GM20000 (cell line): ENCODE results near the gene COPZ2.

Source experiments
- DNase-seq: peaks from one replicate; pipeline ENCODE4 v3.0.0; 2012; ENCODE audit warnings: low spot score
- TF ChIP-seq, protein P1 (sequence below): IDR thresholded peaks from 2 replicates; pipeline ENCODE4 v1.5.1; 2012; ENCODE audit warnings: mild to moderate bottlenecking, control low read depth; ENCODE audit errors: extremely low read depth, missing control alignments

COPZ2 gene

GRCh38 chr17:47986520-47986919 lies 51.1 kb downstream of the COPZ2 start:
- DNase-seq, result no peak
- TF ChIP-seq, protein P1, sequence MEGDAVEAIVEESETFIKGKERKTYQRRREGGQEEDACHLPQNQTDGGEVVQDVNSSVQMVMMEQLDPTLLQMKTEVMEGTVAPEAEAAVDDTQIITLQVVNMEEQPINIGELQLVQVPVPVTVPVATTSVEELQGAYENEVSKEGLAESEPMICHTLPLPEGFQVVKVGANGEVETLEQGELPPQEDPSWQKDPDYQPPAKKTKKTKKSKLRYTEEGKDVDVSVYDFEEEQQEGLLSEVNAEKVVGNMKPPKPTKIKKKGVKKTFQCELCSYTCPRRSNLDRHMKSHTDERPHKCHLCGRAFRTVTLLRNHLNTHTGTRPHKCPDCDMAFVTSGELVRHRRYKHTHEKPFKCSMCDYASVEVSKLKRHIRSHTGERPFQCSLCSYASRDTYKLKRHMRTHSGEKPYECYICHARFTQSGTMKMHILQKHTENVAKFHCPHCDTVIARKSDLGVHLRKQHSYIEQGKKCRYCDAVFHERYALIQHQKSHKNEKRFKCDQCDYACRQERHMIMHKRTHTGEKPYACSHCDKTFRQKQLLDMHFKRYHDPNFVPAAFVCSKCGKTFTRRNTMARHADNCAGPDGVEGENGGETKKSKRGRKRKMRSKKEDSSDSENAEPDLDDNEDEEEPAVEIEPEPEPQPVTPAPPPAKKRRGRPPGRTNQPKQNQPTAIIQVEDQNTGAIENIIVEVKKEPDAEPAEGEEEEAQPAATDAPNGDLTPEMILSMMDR, result no peak

- DNase-seq, result no peak
These were observed 53.9 kb downstream of the COPZ2 start for GRCh38 chr17:47983492-47984223.

GRCh38 chr17:47982645-47983390 lies 54.8 kb downstream of the COPZ2 start:
- no peak for DNase-seq

More at GRCh38 chr17:47983492-47984223, 53.9 kb downstream of the COPZ2 start:
- TF ChIP-seq, protein P1, result no peak

DNA sequence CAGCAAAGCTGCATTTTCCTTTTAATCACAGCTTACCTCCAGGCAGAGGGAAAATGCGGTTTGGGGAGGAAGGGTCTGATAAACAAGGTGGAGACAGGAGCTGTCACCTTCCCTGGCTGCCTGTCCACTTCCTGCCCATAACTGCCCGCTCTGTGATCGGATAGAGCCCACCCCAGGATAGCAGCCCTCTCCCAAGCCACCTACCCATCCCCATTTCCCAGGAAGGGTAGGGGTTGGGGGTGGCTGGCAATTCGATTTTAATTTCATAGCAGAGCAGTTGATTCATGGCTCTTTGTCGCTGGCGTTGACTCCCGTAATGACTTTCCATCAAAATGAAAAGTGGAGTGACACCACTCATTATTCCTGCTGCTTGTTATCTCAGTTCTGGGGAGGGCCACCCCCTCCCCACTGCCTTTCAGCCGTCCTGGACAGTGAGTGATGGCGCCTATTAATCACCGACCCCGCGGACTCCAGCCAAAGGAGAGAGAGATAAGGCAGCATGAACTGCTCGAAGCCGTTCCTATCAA lies 55.4 kb downstream of the COPZ2 start:
- no peak for DNase-seq
- TF ChIP-seq, protein P1, result no peak

More at GRCh38 chr17:47982645-47983390, 54.8 kb downstream of the COPZ2 start:
- TF ChIP-seq, protein P1, result no peak

DNA sequence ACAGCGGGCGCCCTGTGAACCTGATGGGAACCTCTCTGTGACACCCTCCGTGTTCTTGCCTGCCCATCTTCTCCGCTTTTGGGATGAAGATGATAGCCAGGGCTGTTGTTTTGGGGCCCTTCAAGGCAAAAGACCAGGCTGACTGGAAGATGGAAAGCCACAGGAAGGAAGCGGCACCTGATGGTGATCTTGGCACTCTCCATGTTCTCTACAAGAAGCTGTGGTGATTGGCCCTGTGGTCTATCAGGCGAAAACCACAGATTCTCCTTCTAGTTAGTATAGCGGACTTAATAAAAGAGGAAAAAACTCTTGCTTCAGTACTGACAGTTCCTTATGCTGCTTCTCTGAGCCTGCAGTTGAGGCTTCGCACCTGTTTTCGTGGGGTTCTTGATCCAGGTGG lies 56.1 kb downstream of the COPZ2 start:
- TF ChIP-seq, protein P1, result no peak
- DNase-seq, result no peak

GRCh38 chr17:47980541-47980940 lies 57.1 kb downstream of the COPZ2 start:
- TF ChIP-seq, protein P1, result no peak
- no peak for DNase-seq

- TF ChIP-seq, protein P1, result peak; percentile 40
- peak; percentile 76 for DNase-seq
These were observed 59.3 kb downstream of the COPZ2 start for GRCh38 chr17:47978324-47978723.
